Measurements from ENCODE around the gene MAML2. TPM values are rescaled to one million over a fixed set of nuclear protein-coding genes. Genes with fewer than 3 reads are reported as not detected.

The MAML2 gene
- total and polyA plus RNA-seq, 2 of the 8 experiments (the other 6 are each of a cell fraction or from before 2014, with no cell fraction given) = 3.8 to 6.6 TPM

DNA sequence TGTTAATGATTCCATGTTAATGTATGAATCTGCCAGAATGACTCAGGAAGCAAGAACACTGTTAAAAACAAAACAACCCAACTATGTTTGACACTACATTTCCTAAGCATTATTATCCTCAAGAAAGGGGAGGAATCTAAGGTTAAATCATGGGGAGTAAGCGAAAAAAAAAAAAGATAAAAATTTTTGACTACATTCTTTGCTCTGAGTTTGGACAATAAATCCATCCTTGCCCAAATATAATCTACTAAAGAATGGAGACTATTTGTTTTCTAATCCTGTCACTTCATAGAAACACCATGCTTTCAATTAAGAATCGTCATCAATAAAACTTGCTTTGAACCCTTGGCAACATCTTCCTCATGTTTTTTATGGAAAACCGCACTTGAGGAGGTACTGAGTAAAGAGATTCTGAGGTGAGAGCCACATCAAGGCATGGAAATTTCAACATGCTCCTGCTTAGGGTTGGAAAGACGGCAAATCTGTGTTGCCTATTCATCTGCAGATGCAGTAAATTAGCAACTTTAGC is 9.7 kb downstream of the MAML2 start (continued):
- TF ChIP-seq JUND (IDR thresholded peaks at IDR 0.05; ENCODE audit: low read length) = no peak
- no peak for TF ChIP-seq CHD1 (IDR thresholded peaks at IDR 0.05; ENCODE audit: low read depth, low read length)
- no peak for TF ChIP-seq SIX5 (IDR thresholded peaks at IDR 0.05; ENCODE audit: low read depth, low read length)
- no peak for TF ChIP-seq KDM4A (IDR thresholded peaks at IDR 0.05; ENCODE audit: low read depth, low read length, severe bottlenecking)
- no peak for TF ChIP-seq FOSL1 (IDR thresholded peaks at IDR 0.05; ENCODE audit: insufficient read depth, low read depth, low read length)
- no peak for TF ChIP-seq GABPA (IDR thresholded peaks at IDR 0.05; ENCODE audit: borderline replicate concordance, insufficient read depth, low read length)
- no peak for TF ChIP-seq SIN3A (conservative IDR thresholded peaks at IDR 0.05 in 1 of 2, IDR thresholded peaks at IDR 0.05 in 1 of 2; ENCODE audit: low read depth in 1 of 2, low read length in 2 of 2)
